H1 (cell line): ENCODE results near the gene NOL4L. TPM values are rescaled to one million over a fixed set of nuclear protein-coding genes. Genes with fewer than 3 reads are reported as not detected.

ENCODE experiments used
- SP4 ChIP-seq: IDR thresholded peaks from 2 replicates; pipeline ENCODE4 v1.6.1; 2012; ENCODE audit warnings: low read length, inconsistent platforms
- polyA plus RNA-seq, 7 experiments: library from polyadenylated mRNA; depleted of rRNA in 3 of 7; stranded (reverse) in 5 of 7; unstranded in 2 of 7; fragments of >200 nt in 5 of 7; fragments of 200-250 nt in 2 of 7; gene quantifications; 1 replicate in 5 of 7; 2 replicates in 1 of 7; 4 replicates in 1 of 7; pipeline versions ENCODE4 v1.2.1 to v1.2.3, GENCODE V29; 2011 to 2013; ENCODE audit warnings: missing spikeins in 2 of 7, mixed read lengths in 2 of 7
- total RNA-seq: library from RNA; stranded (reverse); fragmentation: NEBNext Ultra II Directional; extraction: Animal tissue kit (Norgen Biotek cat#: 25700); gene quantifications from 2 replicates; pipeline ENCODE4 v1.2.1, GENCODE V29; 2021

NOL4L gene
- total and polyA plus RNA-seq, 2 of the 8 experiments (the other 6 are each of a cell fraction or from before 2014, with no cell fraction given), result 15.3 to 23.7 TPM

- no peak for TF ChIP-seq SP4
Observed at GRCh38 chr20:32397567-32398084, 187.5 kb downstream of the NOL4L start (continued).
